HL-60 (cell line): ENCODE data around the gene FHIT.

ENCODE experiments used
- GABPA ChIP-seq: IDR thresholded peaks from 2 replicates; pipeline ENCODE4 v1.6.1; 2012; ENCODE audit warnings: low read depth
- POLR2AphosphoS5 ChIP-seq: IDR thresholded peaks from 2 replicates; pipeline ENCODE4 v1.6.1; 2012; ENCODE audit warnings: low read depth
- TF ChIP-seq, protein P1 (sequence below): IDR thresholded peaks from one replicate; pipeline ENCODE4 v1.5.1; 2011; ENCODE audit warnings: low read length, control low read depth, inconsistent platforms; ENCODE audit not compliant: insufficient read depth
- TF ChIP-seq, protein P2 (sequence below): IDR thresholded peaks from 2 replicates; pipeline ENCODE4 v1.6.1; 2012; ENCODE audit warnings: low read depth; ENCODE audit not compliant: insufficient replicate concordance

DNA sequence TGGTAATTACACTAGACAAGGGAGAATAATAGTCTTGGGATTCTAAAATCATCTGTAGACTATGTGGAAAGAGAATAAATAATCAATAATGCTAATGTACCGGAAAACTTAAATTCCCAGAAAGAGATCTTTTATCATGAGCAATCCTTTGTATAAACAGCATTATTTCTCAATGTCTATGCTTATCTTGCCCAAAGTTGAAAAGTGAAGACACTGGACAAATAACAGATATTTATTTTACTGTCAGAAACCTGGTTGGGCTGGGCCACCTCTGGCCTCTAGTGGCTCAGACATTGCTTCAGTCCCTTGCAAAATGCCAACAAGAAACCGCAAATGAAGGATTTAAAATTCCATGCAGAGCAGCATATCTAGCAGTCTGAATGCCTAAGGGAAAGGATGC is 409.9 kb downstream of the FHIT start:
- TF ChIP-seq, protein P1, sequence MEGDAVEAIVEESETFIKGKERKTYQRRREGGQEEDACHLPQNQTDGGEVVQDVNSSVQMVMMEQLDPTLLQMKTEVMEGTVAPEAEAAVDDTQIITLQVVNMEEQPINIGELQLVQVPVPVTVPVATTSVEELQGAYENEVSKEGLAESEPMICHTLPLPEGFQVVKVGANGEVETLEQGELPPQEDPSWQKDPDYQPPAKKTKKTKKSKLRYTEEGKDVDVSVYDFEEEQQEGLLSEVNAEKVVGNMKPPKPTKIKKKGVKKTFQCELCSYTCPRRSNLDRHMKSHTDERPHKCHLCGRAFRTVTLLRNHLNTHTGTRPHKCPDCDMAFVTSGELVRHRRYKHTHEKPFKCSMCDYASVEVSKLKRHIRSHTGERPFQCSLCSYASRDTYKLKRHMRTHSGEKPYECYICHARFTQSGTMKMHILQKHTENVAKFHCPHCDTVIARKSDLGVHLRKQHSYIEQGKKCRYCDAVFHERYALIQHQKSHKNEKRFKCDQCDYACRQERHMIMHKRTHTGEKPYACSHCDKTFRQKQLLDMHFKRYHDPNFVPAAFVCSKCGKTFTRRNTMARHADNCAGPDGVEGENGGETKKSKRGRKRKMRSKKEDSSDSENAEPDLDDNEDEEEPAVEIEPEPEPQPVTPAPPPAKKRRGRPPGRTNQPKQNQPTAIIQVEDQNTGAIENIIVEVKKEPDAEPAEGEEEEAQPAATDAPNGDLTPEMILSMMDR, result no peak
- TF ChIP-seq, protein P2, sequence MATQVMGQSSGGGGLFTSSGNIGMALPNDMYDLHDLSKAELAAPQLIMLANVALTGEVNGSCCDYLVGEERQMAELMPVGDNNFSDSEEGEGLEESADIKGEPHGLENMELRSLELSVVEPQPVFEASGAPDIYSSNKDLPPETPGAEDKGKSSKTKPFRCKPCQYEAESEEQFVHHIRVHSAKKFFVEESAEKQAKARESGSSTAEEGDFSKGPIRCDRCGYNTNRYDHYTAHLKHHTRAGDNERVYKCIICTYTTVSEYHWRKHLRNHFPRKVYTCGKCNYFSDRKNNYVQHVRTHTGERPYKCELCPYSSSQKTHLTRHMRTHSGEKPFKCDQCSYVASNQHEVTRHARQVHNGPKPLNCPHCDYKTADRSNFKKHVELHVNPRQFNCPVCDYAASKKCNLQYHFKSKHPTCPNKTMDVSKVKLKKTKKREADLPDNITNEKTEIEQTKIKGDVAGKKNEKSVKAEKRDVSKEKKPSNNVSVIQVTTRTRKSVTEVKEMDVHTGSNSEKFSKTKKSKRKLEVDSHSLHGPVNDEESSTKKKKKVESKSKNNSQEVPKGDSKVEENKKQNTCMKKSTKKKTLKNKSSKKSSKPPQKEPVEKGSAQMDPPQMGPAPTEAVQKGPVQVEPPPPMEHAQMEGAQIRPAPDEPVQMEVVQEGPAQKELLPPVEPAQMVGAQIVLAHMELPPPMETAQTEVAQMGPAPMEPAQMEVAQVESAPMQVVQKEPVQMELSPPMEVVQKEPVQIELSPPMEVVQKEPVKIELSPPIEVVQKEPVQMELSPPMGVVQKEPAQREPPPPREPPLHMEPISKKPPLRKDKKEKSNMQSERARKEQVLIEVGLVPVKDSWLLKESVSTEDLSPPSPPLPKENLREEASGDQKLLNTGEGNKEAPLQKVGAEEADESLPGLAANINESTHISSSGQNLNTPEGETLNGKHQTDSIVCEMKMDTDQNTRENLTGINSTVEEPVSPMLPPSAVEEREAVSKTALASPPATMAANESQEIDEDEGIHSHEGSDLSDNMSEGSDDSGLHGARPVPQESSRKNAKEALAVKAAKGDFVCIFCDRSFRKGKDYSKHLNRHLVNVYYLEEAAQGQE, result no peak
- TF ChIP-seq POLR2AphosphoS5, result no peak
- no peak for TF ChIP-seq GABPA
